Measurements from ENCODE around the gene F13A1.

The F13A1 gene

GRCh38 chr6:6319952-6320811, at the start of gene F13A1:
TSS of gene F13A1 (minus strand) at chr6:6320662. CDS start at chr6:6318664, 1,998 bp downstream.
- no peak for FAIRE-seq

DNA sequence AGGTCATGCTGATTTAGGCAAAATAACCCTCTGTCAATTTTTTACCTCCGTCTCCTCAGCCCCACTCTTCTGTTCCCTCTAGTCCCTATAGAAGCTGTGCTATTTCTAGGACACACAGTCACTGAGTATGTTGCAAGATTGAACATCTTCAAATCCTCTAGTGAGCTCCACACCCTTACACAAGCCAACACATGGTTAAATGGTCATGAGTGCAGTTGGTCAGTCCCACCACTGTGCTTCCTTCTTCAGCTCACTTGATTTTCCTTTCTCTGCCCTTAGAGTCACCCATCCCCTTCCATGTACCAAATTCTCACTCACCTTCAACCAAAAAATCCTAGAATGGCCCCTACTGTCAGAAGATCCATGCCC, 48.2 kb upstream of the F13A1 start:
- FAIRE-seq, result no peak

- peak; percentile 33 for FAIRE-seq
Observed at GRCh38 chr6:6368040-6368683, 47.7 kb upstream of the F13A1 start.

- peak; percentile 47 for FAIRE-seq
Observed at GRCh38 chr6:6366803-6367202, 46.3 kb upstream of the F13A1 start.

DNA sequence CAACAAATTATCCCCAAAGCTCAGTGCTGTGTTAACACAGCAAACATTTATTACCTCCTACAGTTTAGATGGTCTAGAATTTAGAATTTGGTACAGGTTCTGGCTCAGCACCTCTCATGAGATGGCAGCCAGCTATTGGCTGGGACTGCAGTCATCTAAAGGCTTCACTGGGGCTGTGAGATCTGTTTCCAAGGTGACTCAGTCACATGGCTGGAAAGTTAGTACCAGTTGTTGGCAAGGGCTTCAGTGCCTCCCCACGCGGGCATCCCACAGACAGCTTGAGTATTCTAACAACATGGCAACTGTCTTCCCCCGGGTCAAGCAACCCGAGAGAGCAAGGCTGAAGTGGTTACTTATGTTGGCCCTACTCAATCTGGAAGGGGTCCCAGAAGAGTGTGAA, 44.8 kb upstream of the F13A1 start:
- no peak for FAIRE-seq

GRCh38 chr6:6362056-6362840, 41.8 kb upstream of the F13A1 start:
- peak; percentile 65 for FAIRE-seq

DNA sequence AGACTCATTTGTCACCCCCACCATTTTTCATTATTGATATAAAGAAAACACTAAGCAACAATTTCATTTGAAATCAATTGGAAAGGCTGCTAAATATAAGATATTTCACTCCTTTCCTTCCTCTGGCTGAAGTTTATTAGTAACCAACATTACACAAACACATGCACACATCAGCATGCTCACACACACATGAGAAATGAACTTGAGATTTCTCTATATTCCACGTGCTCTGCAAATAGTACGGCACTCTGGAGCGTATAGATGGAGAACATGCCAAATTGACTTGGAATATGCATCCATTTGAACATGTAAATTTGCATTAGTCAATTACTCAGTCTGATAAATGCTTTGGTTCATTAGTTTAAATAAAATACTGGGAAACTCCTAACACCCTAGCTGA, 37.1 kb upstream of the F13A1 start:
- no peak for FAIRE-seq

DNA sequence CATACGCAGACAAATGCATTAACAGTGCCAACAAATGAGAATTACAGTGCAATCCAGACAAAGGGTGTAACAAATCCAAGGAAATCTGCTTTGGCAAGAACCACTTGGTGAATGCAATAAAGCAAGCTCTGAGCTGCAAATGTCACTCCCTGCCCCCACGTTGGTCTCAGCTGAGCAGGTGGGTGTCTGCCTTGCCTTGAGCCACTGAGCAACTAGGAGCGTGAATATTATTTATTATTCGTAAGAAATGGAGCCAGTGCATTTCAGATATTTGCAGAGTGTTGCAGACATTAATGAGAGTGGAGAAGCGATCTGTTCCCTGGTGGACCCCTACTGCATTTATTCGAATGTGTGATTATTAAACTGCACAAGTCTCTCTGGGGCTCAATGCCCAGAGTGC, 36.6 kb upstream of the F13A1 start:
- FAIRE-seq, result no peak

- no peak for FAIRE-seq
Observed at GRCh38 chr6:6352772-6353171, 32.3 kb upstream of the F13A1 start.

GRCh38 chr6:6351511-6352025, 31.1 kb upstream of the F13A1 start:
- no peak for FAIRE-seq

DNA sequence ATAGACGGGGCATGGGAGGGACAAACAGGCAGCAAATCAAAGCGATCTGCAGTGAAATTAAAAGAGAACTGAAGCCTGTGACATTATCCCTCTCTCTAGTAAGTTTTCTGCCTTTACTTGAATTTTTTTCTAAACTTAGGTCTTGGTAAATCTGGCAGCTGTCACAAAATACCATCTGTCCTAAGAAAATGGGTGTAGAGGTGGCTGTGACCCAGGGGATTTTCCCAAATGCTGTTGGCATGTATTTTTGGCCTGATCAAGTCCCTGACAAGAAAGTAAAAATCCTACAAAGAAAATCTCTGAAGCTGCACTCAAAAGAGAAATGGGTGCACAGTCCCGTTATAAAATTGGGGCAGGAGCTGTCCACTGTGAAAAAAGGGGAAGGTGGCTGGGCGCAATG, 30.2 kb upstream of the F13A1 start:
- FAIRE-seq, result no peak

GRCh38 chr6:6348256-6348655, 27.8 kb upstream of the F13A1 start:
- no peak for FAIRE-seq

GRCh38 chr6:6346427-6347023, 26.1 kb upstream of the F13A1 start:
- no peak for FAIRE-seq

DNA sequence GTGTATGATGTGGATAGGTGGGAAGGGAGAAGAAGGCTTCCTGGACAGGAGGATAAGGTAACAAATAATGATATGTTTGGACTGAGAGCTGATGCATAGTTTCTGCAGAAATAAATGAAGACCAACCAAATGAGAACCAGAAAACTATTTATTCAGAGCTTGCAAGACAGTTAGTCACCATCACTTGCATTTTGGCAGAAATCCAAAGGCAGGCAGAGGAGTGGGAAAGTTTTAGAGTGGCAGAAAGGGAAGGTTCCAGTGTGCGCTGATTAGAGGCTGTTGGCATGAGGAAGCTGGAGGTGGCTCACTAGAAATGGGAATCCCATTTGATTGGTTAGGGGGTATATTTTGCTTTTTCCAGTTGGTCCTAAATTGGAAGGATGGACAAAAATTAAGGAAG, 13.0 kb upstream of the F13A1 start:
- no peak for FAIRE-seq

DNA sequence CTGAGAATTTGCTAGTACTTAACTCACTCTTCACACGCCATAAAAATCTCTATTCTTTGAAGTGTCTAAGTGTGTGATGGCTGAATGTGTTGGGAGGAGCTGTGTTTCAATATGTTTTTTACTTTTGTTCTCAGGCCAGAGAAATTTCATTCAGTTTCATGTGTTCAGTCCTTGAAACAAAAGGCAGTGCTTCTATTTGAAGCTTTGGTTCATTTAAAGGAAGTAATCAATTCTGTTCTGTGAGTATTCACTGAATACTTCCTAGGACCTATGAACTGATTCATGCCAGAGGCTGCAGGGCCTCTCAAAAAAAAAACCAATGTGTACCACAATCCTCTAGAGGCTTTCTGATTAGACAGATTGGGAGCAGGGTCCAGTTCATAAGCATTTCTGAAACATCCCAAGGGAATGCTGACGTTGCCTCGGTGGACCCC, 12.4 kb upstream of the F13A1 start:
- no peak for FAIRE-seq

GRCh38 chr6:6331946-6332601, 11.6 kb upstream of the F13A1 start:
- no peak for FAIRE-seq

- FAIRE-seq, result no peak
Observed at GRCh38 chr6:6331393-6331792, 10.9 kb upstream of the F13A1 start.

GRCh38 chr6:6330407-6330806, 9.9 kb upstream of the F13A1 start:
- FAIRE-seq, result no peak

- no peak for FAIRE-seq
Observed at GRCh38 chr6:6328451-6328850, 8.0 kb upstream of the F13A1 start.

GRCh38 chr6:6323352-6323751, 2.9 kb upstream of the F13A1 start:
- no peak for FAIRE-seq

DNA sequence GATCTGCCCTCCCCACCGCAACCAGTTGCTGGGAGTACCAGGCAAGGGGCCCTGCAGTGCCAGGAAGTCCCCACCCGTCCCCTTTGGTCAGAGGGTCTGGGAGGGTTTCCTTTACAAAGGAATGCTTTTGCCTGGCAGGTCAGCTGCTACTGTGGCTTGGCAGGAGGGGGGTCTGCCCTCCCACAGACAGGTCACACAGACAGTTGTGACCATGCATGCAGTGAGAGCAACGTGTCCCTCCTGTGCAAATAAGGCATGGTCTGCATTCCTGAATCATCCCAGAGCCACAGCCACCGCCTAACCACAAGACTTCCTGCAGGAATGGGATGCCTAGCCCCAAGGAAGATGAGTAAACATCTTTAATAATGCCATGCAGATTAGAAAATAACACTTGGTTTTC, 439 bp upstream of the F13A1 start:
- FAIRE-seq, result no peak

Data from islet of Langerhans (tissue), 1 donor.